Thyroid gland (tissue), 4 donors: ENCODE results near the gene STRA8.

ENCODE experiments used
- CTCF ChIP-seq, 6 experiments: fragments of 200-600 bp in 3 of 6; fragments of 450-650 bp in 3 of 6; sonication (generic) in 3 of 6; IDR thresholded peaks; one replicate each; pipeline ENCODE4 v1.5.1; 2016 to 2019; ENCODE audit warnings: antibody characterized with exemption in 6 of 6, mild to moderate bottlenecking in 2 of 6, inconsistent platforms in 1 of 6, moderate library complexity in 1 of 6
- POLR2A ChIP-seq, 2 donors: fragments of 450-650 bp; IDR thresholded peaks; one replicate each; pipeline ENCODE4 v1.6.1; 2017; ENCODE audit warnings: antibody characterized with exemption in 2 of 2, mild to moderate bottlenecking in 2 of 2, moderate library complexity in 1 of 2

GRCh38 chr7:135272303-135272702, 38.7 kb downstream of the STRA8 start:
- TF ChIP-seq CTCF (IDR thresholded peaks at IDR 0.05): no peak
- no peak for TF ChIP-seq POLR2A (IDR thresholded peaks at IDR 0.05)
